HepG2 (cell line): ENCODE results near the gene RHBDD3. TPM values are rescaled to one million over a fixed set of nuclear protein-coding genes. Genes with fewer than 3 reads are reported as not detected.
A peak's percentile ranks its signal among the peaks of the same experiment; 100 is the strongest.

ENCODE experiments used
- CHCHD3 ChIP-seq: sonication (generic); formaldehyde crosslinking; IDR thresholded peaks from 2 replicates; pipeline ENCODE4 v1.8.0; 2022; ENCODE audit warnings: mild to moderate bottlenecking, missing genetic modification reagents, moderate library complexity
- ETV6 ChIP-seq: sonication (generic); formaldehyde crosslinking; conservative IDR thresholded peaks from 2 replicates; pipeline ENCODE4 v1.4.0; 2020; ENCODE audit warnings: missing genetic modification reagents
- FOSL1 ChIP-seq: sonication (generic); formaldehyde crosslinking; IDR thresholded peaks from 2 replicates; pipeline ENCODE4 v1.9.0; 2021; ENCODE audit warnings: missing genetic modification reagents, borderline replicate concordance
- HIC2 ChIP-seq: sonication (generic); formaldehyde crosslinking; IDR thresholded peaks from 2 replicates; pipeline ENCODE4 v1.9.0; 2022; ENCODE audit warnings: low read depth, missing genetic modification reagents
- NFIB ChIP-seq: sonication (generic); formaldehyde crosslinking; IDR thresholded peaks from 2 replicates; pipeline ENCODE4 v1.9.0; 2021; ENCODE audit warnings: missing genetic modification reagents, mild to moderate bottlenecking, borderline replicate concordance
- RXRB ChIP-seq: IDR thresholded peaks from 2 replicates; pipeline ENCODE4 v1.6.1; 2016; ENCODE audit warnings: borderline replicate concordance, missing genetic modification reagents, missing compliant biosample characterization
- ZNF205 ChIP-seq: IDR thresholded peaks from 2 replicates; pipeline ENCODE4 v1.6.1; 2018; ENCODE audit warnings: missing biosample characterization, missing genetic modification reagents
- ZNF354B ChIP-seq: sonication (generic); formaldehyde crosslinking; IDR thresholded peaks from 2 replicates; pipeline ENCODE4 v1.8.0; 2022; ENCODE audit warnings: mild to moderate bottlenecking, missing genetic modification reagents
- ZNF83 ChIP-seq: sonication (generic); formaldehyde crosslinking; IDR thresholded peaks from 2 replicates; pipeline ENCODE4 v1.4.0; 2020; ENCODE audit warnings: missing genetic modification reagents, mild to moderate bottlenecking, borderline replicate concordance
- polyA plus RNA-seq, 8 experiments: library from polyadenylated mRNA; depleted of rRNA in 3 of 8; stranded (reverse) in 7 of 8; unstranded in 1 of 8; fragments of >200 nt; fragmentation: Illumina TruSeq in 4 of 8; extraction: Trizol in 4 of 8; gene quantifications; 2 replicates each; pipeline versions ENCODE4 v1.2.1 to v1.2.3, GENCODE V29; 2011 to 2016; ENCODE audit warnings: low read depth in 4 of 8, missing spikeins in 1 of 8, mixed read lengths in 1 of 8; ENCODE audit not compliant: insufficient read depth in 1 of 8
- total RNA-seq, 5 experiments: library from RNA; depleted of rRNA; stranded (reverse); fragments of >200 nt; fragmentation: Illumina TruSeq; extraction: Trizol; gene quantifications; 2 replicates each; pipeline ENCODE4 v1.2.3, GENCODE V29; 2016; ENCODE audit warnings: low read depth in 1 of 5
- TF ChIP-seq, protein P1 (sequence below): sonication (generic); formaldehyde crosslinking; IDR thresholded peaks from 2 replicates; pipeline ENCODE4 v1.5.0; 2020; ENCODE audit warnings: missing genetic modification reagents, mild to moderate bottlenecking, borderline replicate concordance
- TF ChIP-seq, protein P2 (sequence below), 2 experiments: sonication (generic) in 1 of 2; formaldehyde crosslinking in 1 of 2; IDR thresholded peaks; 2 replicates each; pipeline versions ENCODE4 v1.6.1 to v1.9.0; 2014 to 2022; ENCODE audit warnings: antibody characterized with exemption in 1 of 2, borderline replicate concordance in 1 of 2, inconsistent platforms in 1 of 2, low read depth in 1 of 2, missing genetic modification reagents in 1 of 2
- TF ChIP-seq, protein P3 (sequence below), 2 experiments: sonication (generic) in 1 of 2; formaldehyde crosslinking in 1 of 2; IDR thresholded peaks; 2 replicates each; pipeline versions ENCODE4 v1.4.0 to v1.6.1; 2016 to 2020; ENCODE audit warnings: borderline replicate concordance in 1 of 2, low read depth in 1 of 2, mild to moderate bottlenecking in 1 of 2, missing genetic modification reagents in 1 of 2

The RHBDD3 gene
- total and polyA plus RNA-seq, 2 of the 13 experiments (the other 11 are each of a cell fraction or from before 2014, with no cell fraction given), result 12.1 to 26.7 TPM

DNA sequence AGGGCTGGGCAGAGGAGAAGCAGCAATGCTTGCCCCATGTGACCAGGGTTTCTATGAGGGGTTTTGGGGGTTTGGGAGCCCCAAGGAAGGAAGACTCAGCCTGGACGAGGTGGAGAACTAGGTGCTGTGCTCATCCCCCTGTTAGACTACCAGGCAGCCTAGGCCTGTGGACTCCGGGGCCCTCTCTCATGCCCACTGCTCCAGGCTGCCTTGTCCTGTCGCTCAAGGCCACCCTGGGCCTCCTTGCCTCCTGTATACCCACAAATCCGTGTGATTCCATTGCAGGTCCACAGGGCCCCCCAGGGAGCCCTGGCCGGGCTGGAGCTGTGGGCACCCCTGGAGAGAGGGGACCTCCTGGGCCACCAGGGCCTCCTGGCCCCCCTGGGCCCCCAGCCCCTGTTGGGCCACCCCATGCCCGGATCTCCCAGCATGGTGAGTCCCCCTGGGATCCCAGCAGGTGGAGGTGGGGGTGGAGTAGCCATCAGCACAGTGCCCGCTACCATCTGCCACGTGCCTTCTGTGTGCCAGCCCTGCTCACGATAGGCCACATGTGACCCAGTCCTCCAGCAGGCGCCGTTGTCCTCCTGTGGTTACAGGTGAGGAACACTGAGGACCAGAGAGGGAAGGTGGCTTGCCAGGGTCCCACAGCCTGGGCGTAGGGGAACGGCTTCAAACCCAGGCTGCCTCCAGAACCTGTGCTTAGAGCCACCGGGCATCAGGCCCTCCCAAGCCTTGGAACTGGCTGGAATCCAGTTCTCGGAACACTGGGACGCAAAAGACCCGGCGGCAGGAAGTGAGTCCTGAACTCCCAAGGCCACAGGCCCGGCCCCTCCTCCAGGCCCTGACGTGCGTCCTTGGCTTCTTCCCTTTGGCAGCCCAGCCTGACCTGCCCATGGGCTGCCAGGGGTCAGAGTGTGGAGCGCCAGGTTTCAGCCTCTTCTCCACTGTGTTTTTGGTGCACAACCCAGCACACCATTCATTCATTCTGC lies 35.5 kb downstream of the RHBDD3 start (continued):
- TF ChIP-seq, protein P1, sequence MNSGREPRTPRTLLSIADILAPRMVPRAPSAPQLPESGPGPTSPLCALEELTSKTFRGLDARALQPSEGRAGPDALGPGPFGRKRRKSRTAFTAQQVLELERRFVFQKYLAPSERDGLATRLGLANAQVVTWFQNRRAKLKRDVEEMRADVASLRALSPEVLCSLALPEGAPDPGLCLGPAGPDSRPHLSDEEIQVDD (CRISPR knock-in tag), result no peak
- TF ChIP-seq NFIB (CRISPR knock-in tag), result no peak
- TF ChIP-seq RXRB, result peak; percentile 57; the same call in 1 of the 2 replicates
- 0 out of 2 replicates have a peak, but pooled peaks have one; percentile 29 for TF ChIP-seq ZNF205 (CRISPR knock-in tag)
- TF ChIP-seq CHCHD3 (CRISPR knock-in tag), result no peak
- TF ChIP-seq ZNF83, result no peak
- no peak for TF ChIP-seq ETV6 (CRISPR knock-in tag)
- peak; percentile 90 for TF ChIP-seq HIC2 (CRISPR knock-in tag)
- TF ChIP-seq FOSL1 (CRISPR knock-in tag), result no peak
- TF ChIP-seq, protein P2, sequence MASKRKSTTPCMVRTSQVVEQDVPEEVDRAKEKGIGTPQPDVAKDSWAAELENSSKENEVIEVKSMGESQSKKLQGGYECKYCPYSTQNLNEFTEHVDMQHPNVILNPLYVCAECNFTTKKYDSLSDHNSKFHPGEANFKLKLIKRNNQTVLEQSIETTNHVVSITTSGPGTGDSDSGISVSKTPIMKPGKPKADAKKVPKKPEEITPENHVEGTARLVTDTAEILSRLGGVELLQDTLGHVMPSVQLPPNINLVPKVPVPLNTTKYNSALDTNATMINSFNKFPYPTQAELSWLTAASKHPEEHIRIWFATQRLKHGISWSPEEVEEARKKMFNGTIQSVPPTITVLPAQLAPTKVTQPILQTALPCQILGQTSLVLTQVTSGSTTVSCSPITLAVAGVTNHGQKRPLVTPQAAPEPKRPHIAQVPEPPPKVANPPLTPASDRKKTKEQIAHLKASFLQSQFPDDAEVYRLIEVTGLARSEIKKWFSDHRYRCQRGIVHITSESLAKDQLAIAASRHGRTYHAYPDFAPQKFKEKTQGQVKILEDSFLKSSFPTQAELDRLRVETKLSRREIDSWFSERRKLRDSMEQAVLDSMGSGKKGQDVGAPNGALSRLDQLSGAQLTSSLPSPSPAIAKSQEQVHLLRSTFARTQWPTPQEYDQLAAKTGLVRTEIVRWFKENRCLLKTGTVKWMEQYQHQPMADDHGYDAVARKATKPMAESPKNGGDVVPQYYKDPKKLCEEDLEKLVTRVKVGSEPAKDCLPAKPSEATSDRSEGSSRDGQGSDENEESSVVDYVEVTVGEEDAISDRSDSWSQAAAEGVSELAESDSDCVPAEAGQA (IDR thresholded peaks at IDR 0.05; ENCODE audit: low read depth), result no peak
- TF ChIP-seq, protein P2 (CRISPR knock-in tag; IDR thresholded peaks at IDR 0.05; ENCODE audit: borderline replicate concordance), result no peak
- TF ChIP-seq ZNF354B (CRISPR knock-in tag), result no peak
- TF ChIP-seq, protein P3, sequence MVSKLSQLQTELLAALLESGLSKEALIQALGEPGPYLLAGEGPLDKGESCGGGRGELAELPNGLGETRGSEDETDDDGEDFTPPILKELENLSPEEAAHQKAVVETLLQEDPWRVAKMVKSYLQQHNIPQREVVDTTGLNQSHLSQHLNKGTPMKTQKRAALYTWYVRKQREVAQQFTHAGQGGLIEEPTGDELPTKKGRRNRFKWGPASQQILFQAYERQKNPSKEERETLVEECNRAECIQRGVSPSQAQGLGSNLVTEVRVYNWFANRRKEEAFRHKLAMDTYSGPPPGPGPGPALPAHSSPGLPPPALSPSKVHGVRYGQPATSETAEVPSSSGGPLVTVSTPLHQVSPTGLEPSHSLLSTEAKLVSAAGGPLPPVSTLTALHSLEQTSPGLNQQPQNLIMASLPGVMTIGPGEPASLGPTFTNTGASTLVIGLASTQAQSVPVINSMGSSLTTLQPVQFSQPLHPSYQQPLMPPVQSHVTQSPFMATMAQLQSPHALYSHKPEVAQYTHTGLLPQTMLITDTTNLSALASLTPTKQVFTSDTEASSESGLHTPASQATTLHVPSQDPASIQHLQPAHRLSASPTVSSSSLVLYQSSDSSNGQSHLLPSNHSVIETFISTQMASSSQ (IDR thresholded peaks at IDR 0.05; ENCODE audit: low read depth), result no peak
- TF ChIP-seq, protein P3 (CRISPR knock-in tag; IDR thresholded peaks at IDR 0.05; ENCODE audit: borderline replicate concordance), result no peak
